Neural cell (in vitro differentiated cells): ENCODE measurements around the gene DLX6.

ENCODE experiments used
- CTCF ChIP-seq: fragments of 450-650 bp; IDR thresholded peaks from 2 replicates; pipeline ENCODE4 v1.5.1; 2014; ENCODE audit warnings: antibody characterized with exemption, mild to moderate bottlenecking, moderate library complexity; ENCODE audit not compliant: poor library complexity, severe bottlenecking
- EP300 ChIP-seq: fragments of 450-650 bp; conservative IDR thresholded peaks from 2 replicates; pipeline ENCODE4 v1.6.1; 2014; ENCODE audit warnings: antibody characterized with exemption, mild to moderate bottlenecking, moderate library complexity; ENCODE audit not compliant: poor library complexity, severe bottlenecking
- EZH2 ChIP-seq: fragments of 200-600, 300-800 bp; shearing (Covaris generic), sonication (generic); IDR thresholded peaks from 2 replicates; pipeline ENCODE4 v1.6.1; 2014; ENCODE audit warnings: antibody characterized with exemption, low read length, borderline replicate concordance, mild to moderate bottlenecking; ENCODE audit not compliant: insufficient read depth, poor library complexity, severe bottlenecking
- REST ChIP-seq: IDR thresholded peaks from 2 replicates; pipeline ENCODE4 v1.6.1; 2012; ENCODE audit warnings: borderline replicate concordance
- SMC3 ChIP-seq: fragments of 450-650 bp; conservative IDR thresholded peaks from 2 replicates; pipeline ENCODE4 v1.6.1; 2014; ENCODE audit warnings: antibody characterized with exemption, mild to moderate bottlenecking, moderate library complexity; ENCODE audit not compliant: poor library complexity

- no peak for TF ChIP-seq EP300
- TF ChIP-seq REST: peak; percentile 73
- no peak for TF ChIP-seq CTCF
- no peak for TF ChIP-seq EZH2
- no peak for TF ChIP-seq SMC3
Observed at GRCh38 chr7:97011104-97011503, 5.8 kb downstream of the DLX6 start.
